Activated CD4-positive, alpha-beta T cell treated with anti-CD3 and anti-CD28 coated beads for 48 hours (primary cell): ENCODE data around the gene JMJD1C.
"Not testable (repeated sequence)": the region's sequence is repeated elsewhere in the genome, so short reads cannot be mapped to it uniquely, and the experiment has no call there.

ENCODE experiments used
- DNase-seq: peaks from one replicate; pipeline ENCODE4 v3.0.0-alpha.2; 2020

Gene JMJD1C

DNA sequence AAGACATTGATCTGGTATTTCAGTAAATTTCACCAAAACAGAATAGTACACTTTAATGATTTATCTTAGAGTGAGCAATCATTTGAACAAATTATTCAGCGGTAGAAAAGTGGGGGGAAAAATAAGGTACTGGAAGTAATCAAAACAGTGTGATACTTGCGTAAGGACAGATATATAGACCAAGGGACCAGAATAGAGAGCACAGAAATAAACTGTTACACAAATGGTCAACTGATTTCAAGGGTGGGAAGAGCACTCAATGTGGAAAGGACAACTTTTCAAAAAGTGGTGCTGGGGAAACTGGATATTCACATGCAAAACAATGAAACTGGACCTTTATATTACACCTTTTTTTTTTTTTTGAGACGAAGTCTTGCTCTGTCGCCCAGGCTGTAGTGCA lies 212.7 kb downstream of the JMJD1C start:
- DNase-seq = no peak

- DNase-seq = no peak
These were observed 213.5 kb downstream of the JMJD1C start for GRCh38 chr10:63252095-63252762.

DNA sequence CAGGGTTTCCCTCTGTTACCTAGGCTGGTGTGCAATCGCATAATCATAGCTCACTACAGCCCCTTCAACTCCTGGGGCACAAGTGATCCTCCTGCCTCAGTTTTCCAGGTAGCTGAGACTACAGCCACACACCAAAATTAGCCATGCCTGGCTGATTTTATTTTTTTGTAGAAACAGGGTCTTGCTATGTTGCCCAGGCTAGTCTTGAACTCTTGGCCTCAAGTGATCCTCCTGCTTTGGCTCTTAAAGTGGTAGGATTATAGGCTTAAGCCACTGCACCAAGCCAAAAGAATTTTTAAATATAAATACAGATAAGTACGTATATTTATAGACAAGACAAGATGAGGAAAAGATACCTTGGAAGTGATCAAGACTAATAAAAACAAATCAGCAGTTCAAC lies 215.7 kb downstream of the JMJD1C start:
- no peak for DNase-seq

DNA sequence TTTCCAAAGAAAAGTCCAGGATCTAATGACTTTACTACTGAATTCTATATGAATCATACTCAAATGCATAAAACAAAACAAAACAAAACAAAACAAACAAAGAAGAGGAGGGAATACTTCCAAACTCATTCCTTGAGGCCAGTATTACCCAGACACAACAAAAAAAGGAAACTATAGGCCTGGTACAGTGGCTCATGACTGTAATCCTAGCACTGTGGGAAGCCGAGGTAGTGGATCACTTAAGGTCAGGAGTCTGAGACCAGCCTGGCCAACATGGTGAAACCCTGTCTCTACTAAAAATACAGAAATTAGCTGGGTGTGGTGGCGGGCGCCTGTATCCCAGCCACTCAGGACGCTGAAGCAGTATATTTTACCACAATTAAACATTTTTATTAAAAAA lies 218.0 kb downstream of the JMJD1C start:
- DNase-seq = no peak

DNA sequence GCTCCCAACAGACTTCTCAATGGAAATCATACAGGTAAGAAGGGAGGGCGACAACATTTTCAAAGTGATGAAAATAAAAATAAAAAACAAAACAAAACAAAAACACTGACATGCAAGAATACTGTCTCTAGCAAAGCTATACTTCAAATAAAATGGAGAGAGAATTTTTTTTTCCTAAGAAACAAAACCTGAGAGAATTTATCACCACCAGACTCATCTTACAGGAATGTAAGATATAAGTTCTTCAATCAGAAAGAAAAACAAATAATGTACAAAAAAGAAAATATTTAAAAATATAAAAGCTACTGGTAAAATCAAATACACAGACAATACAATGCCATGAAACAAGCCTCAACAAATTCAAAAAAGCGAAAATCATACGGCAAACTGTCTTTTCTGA lies 219.4 kb downstream of the JMJD1C start:
- DNase-seq = no peak

- DNase-seq = no peak
These were observed 223.9 kb downstream of the JMJD1C start for GRCh38 chr10:63241841-63242281.

GRCh38 chr10:63240807-63241206 lies 225.0 kb downstream of the JMJD1C start:
- DNase-seq = no peak

- DNase-seq = no peak
These were observed 227.3 kb downstream of the JMJD1C start for GRCh38 chr10:63238501-63238900.

GRCh38 chr10:63237396-63237795 lies 228.4 kb downstream of the JMJD1C start:
- no peak for DNase-seq

DNA sequence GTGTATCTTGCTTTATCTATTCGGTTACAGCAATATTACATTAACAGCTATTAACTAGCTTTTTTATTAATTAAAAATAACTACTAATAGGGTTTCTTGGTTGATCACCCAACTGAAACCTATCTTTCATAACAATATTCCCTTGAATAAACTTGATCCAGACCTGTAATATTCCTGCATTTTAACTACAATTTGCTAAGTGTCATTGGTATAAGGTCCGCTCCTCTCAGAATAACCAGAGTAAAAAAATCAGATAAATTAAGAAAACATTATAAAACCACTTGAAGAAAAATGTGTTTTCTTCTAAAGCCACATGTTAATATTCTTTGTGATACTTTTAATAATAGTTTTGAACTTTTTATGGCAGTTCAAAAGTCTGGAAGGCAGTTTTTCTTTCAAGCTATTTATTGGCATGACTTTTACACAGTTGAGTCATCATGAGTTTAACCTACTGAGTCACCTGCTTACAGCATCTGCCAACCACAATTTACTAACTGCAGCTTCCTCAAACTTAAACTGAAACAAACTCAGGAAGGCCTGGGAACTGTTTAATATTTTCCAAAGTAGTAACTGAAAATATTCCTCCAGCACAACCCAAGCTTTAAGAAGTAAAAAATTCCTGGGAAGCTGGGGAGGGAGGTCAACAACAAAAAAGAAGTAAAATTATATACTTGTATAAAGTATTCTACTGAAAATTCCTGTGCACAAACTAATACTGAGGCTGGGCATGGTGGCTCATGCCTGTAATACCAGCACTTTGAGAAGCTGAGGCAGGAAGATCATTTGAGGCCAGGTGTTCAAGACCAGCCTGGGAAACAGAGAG lies 229.5 kb downstream of the JMJD1C start:
- DNase-seq = no peak

GRCh38 chr10:63235136-63235535 lies 230.6 kb downstream of the JMJD1C start:
- not testable (repeated sequence) for DNase-seq

DNA sequence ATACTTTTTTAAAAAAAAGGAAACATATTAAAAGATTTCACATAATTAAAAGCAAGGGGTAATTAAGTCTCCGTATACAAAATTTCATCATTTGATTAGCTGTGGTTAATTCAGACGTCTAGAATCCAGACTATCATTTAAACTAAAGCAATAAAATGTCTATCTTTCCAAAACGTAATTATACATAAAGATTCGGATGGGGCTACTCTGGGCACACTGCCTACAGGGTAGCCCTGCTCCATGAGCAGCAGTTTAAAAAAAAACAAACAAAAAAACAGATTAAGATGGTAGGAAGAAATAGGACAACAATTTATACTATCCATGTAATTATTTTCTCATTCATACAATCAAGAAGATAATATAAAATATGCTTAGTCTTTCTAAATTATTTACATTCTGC lies 236.6 kb downstream of the JMJD1C start:
- DNase-seq = no peak

GRCh38 chr10:63228237-63228636 lies 237.5 kb downstream of the JMJD1C start:
- DNase-seq = no peak

DNA sequence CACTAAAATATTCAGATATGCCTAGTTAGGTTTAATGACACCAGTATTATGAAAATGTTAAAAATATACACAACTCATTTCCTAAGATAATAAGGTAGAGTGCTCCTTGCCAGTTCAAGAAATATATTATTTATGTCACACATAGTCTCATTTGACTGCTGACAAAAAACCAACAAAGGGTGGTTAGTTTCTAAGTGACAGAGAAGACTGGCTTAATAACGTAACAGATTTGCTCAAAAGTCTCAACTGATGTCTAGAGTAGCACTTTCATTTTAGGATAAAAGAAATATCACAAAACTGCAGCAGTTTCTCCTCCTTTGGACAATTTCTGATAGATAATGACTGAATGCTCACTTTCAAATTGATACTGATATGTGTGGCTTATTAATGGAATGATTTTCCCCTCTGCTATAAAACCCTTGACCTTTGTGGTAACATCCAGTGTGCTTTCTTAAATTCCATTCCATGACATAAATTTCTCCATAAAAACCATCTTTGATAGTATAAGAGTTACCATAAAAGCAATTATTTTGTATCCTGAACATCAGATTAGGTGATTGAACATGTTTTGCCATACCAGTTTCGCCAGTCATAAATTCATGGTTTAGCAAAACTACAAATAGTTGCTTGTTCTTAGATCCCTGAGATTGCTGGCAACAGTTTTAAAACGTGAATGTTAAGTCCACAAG lies 238.4 kb downstream of the JMJD1C start:
- no peak for DNase-seq

GRCh38 chr10:63224241-63224640 lies 241.5 kb downstream of the JMJD1C start:
- DNase-seq = no peak

DNA sequence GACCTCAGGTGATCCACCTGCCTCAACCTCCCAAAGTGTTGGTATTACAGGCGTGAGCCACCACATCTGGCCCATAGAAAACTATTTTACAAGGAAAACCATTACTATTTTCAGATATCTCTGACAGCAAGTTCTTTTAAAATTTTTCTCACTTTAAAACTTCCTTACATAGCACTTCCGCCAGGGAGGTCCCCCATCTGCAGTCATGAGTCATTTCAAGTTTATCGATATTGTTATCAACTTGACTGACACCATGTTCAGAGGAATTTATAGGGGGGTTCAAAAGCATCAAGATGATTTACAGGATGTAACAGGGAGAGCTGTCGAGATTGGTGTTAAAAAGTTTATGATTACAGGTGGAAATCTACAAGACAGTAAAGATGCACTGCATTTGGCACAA lies 243.8 kb downstream of the JMJD1C start:
- DNase-seq = no peak

- DNase-seq = no peak
These were observed 246.0 kb downstream of the JMJD1C start for GRCh38 chr10:63219749-63220148.

GRCh38 chr10:63217120-63217605 lies 248.6 kb downstream of the JMJD1C start:
- no peak for DNase-seq

DNA sequence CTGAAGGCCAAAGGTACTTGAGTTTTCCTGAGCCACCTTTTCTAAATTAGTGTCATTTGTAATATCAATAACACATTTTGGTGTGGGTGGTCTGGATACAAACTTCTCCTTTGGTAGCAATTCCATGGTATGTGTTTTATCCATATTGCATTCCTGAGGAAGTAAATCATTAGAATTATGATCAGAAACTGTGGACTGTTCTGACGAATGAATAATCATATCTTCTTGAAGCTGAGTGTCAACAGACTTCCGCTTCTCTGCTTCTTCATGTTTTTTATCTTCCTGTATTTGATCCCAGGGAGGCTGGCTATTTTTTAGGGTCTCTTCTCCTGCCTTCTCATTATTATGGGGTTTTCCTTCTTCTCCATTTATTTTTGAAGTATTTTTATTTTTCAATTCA lies 251.2 kb downstream of the JMJD1C start:
- DNase-seq = no peak

- DNase-seq = no peak
These were observed 252.3 kb downstream of the JMJD1C start for GRCh38 chr10:63213489-63213888.

DNA sequence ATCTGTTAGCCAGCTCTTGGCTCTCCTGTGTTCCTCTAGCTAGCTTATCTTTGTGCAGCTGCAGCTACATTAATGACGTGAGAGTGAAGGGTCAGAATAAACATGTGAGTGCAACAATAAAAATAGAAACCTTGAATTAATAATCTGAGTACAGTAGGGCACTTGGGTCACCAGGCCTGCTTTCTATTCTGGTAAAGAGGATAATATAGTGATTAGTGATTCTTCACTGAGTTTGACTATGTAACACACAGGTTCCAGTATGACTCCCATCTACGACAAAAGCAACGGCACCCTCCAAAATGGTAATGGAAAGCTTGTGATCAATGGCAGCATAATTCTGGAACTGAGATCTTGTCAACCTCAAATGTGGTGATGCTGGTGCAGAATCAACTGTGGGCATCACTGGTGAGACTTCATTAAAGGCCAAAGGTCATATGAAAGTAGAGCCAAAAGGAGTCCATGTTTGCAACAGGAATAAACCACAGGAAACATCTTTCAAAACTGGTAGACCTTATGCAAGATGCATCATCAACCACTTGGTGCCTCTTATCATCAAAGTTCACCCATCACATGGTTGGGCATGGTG lies 255.1 kb downstream of the JMJD1C start:
- peak; percentile 47 for DNase-seq

DNA sequence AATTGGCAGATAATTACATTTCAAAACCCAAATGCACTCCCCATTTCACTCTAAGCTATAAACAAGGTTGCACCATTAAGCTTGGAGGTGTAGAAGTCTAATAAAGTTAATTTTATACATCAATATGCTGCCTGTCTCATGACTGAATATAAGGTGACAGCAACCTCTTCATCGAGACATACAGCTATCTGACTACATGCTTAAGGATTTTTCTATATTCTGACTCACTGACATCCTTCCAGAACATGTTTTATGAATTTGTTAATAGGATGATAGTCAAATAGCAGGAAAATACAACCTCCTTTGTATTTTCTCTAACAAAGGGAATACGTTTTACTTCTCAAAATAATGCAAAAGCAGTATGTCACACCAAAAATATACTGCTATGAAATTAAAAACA lies 256.1 kb downstream of the JMJD1C start:
- no peak for DNase-seq

DNA sequence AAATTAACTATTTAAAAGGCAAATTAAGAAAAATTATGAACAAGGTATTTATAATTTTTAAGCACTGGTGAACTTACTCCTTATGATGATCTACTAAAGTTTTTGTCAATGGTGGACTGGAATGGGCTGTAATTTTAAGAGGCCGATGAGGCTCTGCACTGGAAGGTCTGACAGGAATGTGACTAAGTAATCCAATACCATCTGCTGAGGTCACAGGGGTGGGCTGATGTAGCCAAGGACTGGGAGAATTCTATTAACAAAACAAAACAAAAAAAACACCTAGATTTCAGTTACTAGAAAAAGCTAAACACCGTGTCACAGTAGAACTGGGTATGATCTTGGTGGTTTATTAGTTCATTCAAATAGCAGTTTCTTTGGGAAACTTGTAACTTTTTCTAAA lies 256.8 kb downstream of the JMJD1C start:
- DNase-seq = no peak
